ENCODE data around the gene GSG1L2. TPM values are rescaled to one million over a fixed set of nuclear protein-coding genes. Genes with fewer than 3 reads are reported as not detected.
A peak's percentile ranks its signal among the peaks of the same experiment; 100 is the strongest.

The GSG1L2 gene
- polyA plus RNA-seq, 1 experiment: not detected

DNA sequence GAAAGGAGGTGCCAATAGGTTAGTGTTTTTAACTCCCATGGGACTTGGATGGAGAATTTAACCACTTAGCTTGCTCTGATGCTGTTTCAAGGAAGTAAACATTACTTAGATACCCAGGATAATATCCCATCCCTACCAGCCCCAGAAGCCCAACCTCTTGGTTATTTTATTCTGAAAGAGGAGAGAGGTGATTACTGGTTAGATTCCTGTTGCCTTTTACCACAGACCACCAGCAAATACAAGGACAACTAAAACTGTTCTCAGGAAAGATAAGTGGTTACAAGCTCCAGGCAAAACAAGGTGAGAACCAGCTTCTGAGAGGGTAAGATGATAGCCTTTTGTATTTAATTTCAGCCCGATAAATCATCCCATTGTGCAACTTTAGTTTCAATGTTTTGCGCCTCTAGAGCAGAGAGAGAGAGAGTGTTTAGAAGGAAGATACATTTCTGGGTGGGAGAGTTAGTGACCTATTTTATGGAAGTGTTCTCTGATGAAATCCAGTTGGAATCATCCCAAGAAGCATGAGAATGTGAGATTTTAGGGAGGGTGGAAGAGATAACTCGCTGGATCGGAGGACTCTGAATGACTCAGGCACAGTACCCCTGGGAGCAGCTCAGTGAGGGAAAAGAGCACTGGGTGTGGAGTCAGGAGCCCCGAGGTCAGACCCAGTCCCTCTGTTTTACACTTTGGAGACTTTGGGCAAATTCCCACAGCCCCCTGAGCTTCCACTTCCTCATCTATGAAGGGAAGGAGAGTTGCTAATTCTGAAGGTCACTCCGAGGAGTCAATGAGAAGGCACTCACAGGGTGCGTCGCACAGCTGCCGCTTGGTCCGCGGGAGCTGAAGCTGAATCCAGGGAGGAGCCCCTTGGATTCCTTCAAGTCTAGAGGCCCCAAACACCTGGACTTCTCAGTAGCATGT, 15.9 kb upstream of the GSG1L2 start:
- TF ChIP-seq, protein P1, sequence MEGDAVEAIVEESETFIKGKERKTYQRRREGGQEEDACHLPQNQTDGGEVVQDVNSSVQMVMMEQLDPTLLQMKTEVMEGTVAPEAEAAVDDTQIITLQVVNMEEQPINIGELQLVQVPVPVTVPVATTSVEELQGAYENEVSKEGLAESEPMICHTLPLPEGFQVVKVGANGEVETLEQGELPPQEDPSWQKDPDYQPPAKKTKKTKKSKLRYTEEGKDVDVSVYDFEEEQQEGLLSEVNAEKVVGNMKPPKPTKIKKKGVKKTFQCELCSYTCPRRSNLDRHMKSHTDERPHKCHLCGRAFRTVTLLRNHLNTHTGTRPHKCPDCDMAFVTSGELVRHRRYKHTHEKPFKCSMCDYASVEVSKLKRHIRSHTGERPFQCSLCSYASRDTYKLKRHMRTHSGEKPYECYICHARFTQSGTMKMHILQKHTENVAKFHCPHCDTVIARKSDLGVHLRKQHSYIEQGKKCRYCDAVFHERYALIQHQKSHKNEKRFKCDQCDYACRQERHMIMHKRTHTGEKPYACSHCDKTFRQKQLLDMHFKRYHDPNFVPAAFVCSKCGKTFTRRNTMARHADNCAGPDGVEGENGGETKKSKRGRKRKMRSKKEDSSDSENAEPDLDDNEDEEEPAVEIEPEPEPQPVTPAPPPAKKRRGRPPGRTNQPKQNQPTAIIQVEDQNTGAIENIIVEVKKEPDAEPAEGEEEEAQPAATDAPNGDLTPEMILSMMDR (IDR thresholded peaks at IDR 0.05; ENCODE audit: insufficient read depth, low read depth, low read length): no peak
- Histone ChIP-seq H3K4me3 (ENCODE audit: low read depth, low read length) (no peak overlapping the region), H3K36me3 (ENCODE audit: control insufficient read depth, insufficient read depth, low read length) (no peaks in the 10 kb centered on the region), H3K27me3 (ENCODE audit: control insufficient read depth, insufficient read depth, low read length) (no peaks in the 10 kb centered on the region)
- CTCF ChIA-PET: no interaction called here
- POLR2A ChIA-PET: no interaction called here
- DNase-seq (ENCODE audit: low read depth): peak; percentile 49

DNA sequence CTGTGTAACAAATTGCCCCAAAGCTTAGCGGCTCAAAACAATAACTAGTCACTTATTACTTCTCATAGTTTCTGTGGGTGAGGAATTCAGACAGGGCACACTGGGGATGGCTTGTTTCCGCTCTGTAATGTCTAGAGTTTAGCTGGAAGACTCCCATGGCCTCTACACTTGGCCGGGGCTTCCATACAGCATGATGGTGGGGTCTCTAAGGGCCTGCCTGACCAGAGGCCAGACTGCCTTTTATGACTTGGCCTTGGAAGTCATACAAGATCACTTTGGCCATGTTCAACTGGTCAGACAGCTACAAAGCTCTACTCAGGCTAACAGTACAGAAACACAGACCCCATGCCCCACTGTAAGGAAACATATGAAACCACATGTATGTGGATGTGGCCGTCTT, 12.0 kb upstream of the GSG1L2 start:
- Histone ChIP-seq H3K4me3 (ENCODE audit: low read depth, low read length) (no peak overlapping the region), H3K27me3 (ENCODE audit: control insufficient read depth, insufficient read depth, low read length) (no peaks in the 10 kb centered on the region), H3K36me3 (ENCODE audit: control insufficient read depth, insufficient read depth, low read length) (no peaks in the 10 kb centered on the region)
- no peak for DNase-seq (ENCODE audit: low read depth)
- ChIA-PET POLR2A (no interaction called here), CTCF (no interaction called here)
- TF ChIP-seq, protein P1 (IDR thresholded peaks at IDR 0.05; ENCODE audit: insufficient read depth, low read depth, low read length): no peak

DNA sequence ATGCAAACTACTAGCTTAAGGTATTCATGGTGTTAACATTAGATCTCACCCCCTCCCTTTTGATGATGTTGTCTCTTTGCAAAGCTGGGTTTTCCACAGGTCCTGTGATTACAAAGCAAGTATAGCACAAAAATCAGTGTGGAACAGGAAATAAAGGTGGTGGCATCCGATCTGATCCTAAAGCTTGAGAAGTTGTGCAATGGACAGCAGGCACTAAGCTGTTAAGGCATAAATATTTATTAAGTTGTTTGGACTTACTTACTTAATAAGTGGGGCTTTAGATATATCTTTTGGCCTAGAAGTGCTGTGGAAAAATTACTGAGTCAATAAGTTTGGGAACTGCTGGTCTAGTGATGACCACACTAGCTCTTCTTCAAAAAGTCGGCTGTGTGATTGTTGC, 8.8 kb upstream of the GSG1L2 start:
- ChIA-PET CTCF (interaction anchor here (0.7 to 1.4 kb wide), 2 partner anchors 8 to 10 kb away, joined by 3 to 4 read pairs; no protein-coding TSS in a partner anchor), POLR2A (no interaction called here)
- Histone ChIP-seq H3K36me3 (ENCODE audit: control insufficient read depth, insufficient read depth, low read length) (no peaks in the 10 kb centered on the region), H3K27me3 (ENCODE audit: control insufficient read depth, insufficient read depth, low read length) (no peaks in the 10 kb centered on the region), H3K4me3 (ENCODE audit: low read depth, low read length) (no peak overlapping the region)
- DNase-seq (ENCODE audit: low read depth): no peak
- TF ChIP-seq, protein P1 (IDR thresholded peaks at IDR 0.05; ENCODE audit: insufficient read depth, low read depth, low read length): no peak

DNA sequence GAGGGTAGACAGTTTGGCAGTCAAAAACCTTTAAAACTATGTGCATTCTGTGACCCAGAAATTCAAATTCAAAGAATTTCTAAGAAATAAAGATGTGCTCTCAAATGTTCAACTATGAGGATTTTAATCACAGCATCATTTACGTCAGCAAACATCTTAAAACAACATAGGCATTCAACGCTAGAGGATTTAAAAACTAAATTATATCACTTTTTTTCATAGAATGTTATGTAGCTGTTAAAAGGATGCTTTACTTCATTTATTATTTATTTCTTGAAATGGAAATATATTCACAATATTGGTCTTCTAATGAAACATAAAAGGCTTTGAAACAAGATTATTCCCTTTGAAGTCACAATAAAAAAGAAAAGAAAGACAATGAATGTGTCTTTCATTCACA, 7.5 kb upstream of the GSG1L2 start:
- ChIA-PET POLR2A (no interaction called here), CTCF (no interaction called here)
- TF ChIP-seq, protein P1 (IDR thresholded peaks at IDR 0.05; ENCODE audit: insufficient read depth, low read depth, low read length): no peak
- no peaks in the 10 kb centered on the region for H3K36me3 ChIP-seq (ENCODE audit: control insufficient read depth, insufficient read depth, low read length)
- no peak overlapping the region for H3K4me3 ChIP-seq (ENCODE audit: low read depth, low read length)
- no peaks in the 10 kb centered on the region for H3K27me3 ChIP-seq (ENCODE audit: control insufficient read depth, insufficient read depth, low read length)
- no peak for DNase-seq (ENCODE audit: low read depth)

DNA sequence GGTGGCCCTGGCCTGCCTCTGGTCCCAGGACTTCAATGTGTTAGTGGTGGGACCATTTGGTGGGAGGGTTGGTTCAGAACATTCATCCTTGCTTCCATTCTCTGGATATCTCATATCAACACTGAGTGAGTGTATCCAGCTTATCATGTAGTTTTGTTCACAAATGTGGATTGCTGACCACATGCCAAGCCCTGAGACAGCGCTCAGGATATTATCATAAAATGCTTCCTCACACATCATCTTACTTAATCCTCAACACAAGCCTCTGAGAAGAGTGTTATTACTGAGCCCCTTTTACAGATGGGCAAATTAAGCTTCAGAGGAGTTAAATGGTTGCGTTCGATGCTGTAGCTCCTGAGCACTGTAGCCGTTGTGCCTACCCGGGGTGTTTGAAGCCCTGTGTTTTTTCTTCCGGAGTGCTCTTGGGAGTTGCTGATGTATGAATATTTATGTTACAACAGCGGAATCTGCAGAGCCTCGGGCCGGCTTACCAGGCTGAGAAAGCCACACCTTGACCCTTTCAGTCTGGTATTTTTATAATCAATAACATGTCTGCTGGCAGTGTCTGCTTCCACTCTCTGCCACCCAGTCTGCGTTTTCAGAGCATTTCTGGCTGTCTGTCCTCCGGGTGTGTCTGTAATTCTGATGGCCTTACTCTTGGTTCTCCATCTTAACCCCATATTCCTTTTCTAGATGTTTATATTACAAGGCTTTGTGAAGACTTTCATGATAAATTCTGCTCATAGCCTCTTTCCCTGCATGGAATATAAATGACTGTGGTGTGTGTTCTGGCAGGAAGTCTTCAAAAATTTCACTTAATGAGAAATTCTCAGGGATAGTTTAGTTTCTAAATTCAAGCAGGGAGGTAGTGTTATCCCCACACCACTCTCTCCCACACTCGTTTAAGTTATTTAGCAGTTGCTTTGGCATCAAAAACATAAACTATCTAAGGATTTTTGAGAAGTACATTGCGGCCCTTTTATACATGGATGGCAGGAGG, 6.7 kb upstream of the GSG1L2 start:
- ChIA-PET POLR2A (no interaction called here), CTCF (no interaction called here)
- TF ChIP-seq, protein P1 (IDR thresholded peaks at IDR 0.05; ENCODE audit: insufficient read depth, low read depth, low read length): no peak
- no peak for DNase-seq (ENCODE audit: low read depth)
- no peaks in the 10 kb centered on the region for H3K36me3 ChIP-seq (ENCODE audit: control insufficient read depth, insufficient read depth, low read length)
- H3K4me3 ChIP-seq (ENCODE audit: low read depth, low read length): no peak overlapping the region
- no peaks in the 10 kb centered on the region for H3K27me3 ChIP-seq (ENCODE audit: control insufficient read depth, insufficient read depth, low read length)
